T-helper 2 cell treated with Interferon-gamma antibody and Interleukin-4, amounts not matched to agents 100 ng/mL and 5 ng/mL, for 36 hours (primary cell): ENCODE data around the gene MTUS2. TPM values are rescaled to one million over a fixed set of nuclear protein-coding genes. Genes with fewer than 3 reads are reported as not detected.
"Not testable (repeated sequence)": the region's sequence is repeated elsewhere in the genome, so short reads cannot be mapped to it uniquely, and the experiment has no call there.

Experiments used
- intact Hi-C: fragments of 100-400 bp; cut with micrococcal nuclease; formaldehyde crosslinking; loops from one replicate; pipeline ENCODE4 v1.15.1; 2023
- total RNA-seq: library from RNA; stranded (reverse); gene quantifications from 2 replicates; pipeline ENCODE4 v1.2.3, GENCODE V29; 2022

The MTUS2 gene
- total RNA-seq, 1 donor from 2014 or later, result not detected

- intact Hi-C loops, result no loop called here
Observed at GRCh38 chr13:28955264-28955966, 135.3 kb downstream of the MTUS2 start.

- intact Hi-C loops, result no loop called here
Observed at GRCh38 chr13:28958018-28958417, 137.9 kb downstream of the MTUS2 start.

GRCh38 chr13:28958441-28958840 is 138.3 kb downstream of the MTUS2 start:
- intact Hi-C loops, result no loop called here

GRCh38 chr13:28964052-28964451 is 143.9 kb downstream of the MTUS2 start:
- intact Hi-C loops, result no loop called here

GRCh38 chr13:28964803-28965202 is 144.7 kb downstream of the MTUS2 start:
- intact Hi-C loops, result no loop called here

- intact Hi-C loops, result no loop called here
Observed at GRCh38 chr13:28967029-28967915, 147.1 kb downstream of the MTUS2 start.

- intact Hi-C loops, result no loop called here
Observed at GRCh38 chr13:28976195-28976594, 156.1 kb downstream of the MTUS2 start.

GRCh38 chr13:28976636-28977035 is 156.5 kb downstream of the MTUS2 start:
- intact Hi-C loops, result no loop called here

GRCh38 chr13:28978574-28978973 is 158.4 kb downstream of the MTUS2 start:
- intact Hi-C loops, result no loop called here

GRCh38 chr13:28981530-28981929 is 161.4 kb downstream of the MTUS2 start:
- intact Hi-C loops, result no loop called here

- intact Hi-C loops, result no loop called here
Observed at GRCh38 chr13:28983641-28984040, 163.5 kb downstream of the MTUS2 start.

- intact Hi-C loops, result no loop called here
Observed at GRCh38 chr13:28984326-28984725, 164.2 kb downstream of the MTUS2 start.

GRCh38 chr13:28984825-28985224 is 164.7 kb downstream of the MTUS2 start:
- intact Hi-C loops, result no loop called here

- intact Hi-C loops, result not testable (repeated sequence)
Observed at GRCh38 chr13:28990378-28990777, 170.2 kb downstream of the MTUS2 start.

- intact Hi-C loops, result no loop called here
Observed at GRCh38 chr13:28991764-28992163, 171.6 kb downstream of the MTUS2 start.

GRCh38 chr13:29000826-29001225 is 180.7 kb downstream of the MTUS2 start:
- intact Hi-C loops, result no loop called here

GRCh38 chr13:29005035-29005762 is 185.1 kb downstream of the MTUS2 start:
- intact Hi-C loops, result no loop called here

- intact Hi-C loops, result no loop called here
Observed at GRCh38 chr13:29005763-29006120, 185.6 kb downstream of the MTUS2 start.

- intact Hi-C loops, result no loop called here
Observed at GRCh38 chr13:29006359-29006850, 186.3 kb downstream of the MTUS2 start.

GRCh38 chr13:29008296-29008695 is 188.2 kb downstream of the MTUS2 start:
- intact Hi-C loops, result no loop called here

GRCh38 chr13:29020314-29020713 is 200.2 kb downstream of the MTUS2 start:
- intact Hi-C loops, result no loop called here

- intact Hi-C loops, result no loop called here
Observed at GRCh38 chr13:29021311-29021710, 201.2 kb downstream of the MTUS2 start.
